KBM-7 (cell line): ENCODE results near the gene ZNF597.

Experiments used
- DNase-seq: peaks from one replicate; pipeline ENCODE4 v3.0.0-alpha.2; 2015
- in situ Hi-C: fragments of 300-500 bp; cut with MboI; formaldehyde crosslinking; loops from 2 replicates; pipeline ENCODE4 v1.14.3; 2020; ENCODE audit warnings: low sequenced_read_pairs, low pct_unique_long_range_greater_than_20kb, mixed read lengths

ZNF597 gene

DNA sequence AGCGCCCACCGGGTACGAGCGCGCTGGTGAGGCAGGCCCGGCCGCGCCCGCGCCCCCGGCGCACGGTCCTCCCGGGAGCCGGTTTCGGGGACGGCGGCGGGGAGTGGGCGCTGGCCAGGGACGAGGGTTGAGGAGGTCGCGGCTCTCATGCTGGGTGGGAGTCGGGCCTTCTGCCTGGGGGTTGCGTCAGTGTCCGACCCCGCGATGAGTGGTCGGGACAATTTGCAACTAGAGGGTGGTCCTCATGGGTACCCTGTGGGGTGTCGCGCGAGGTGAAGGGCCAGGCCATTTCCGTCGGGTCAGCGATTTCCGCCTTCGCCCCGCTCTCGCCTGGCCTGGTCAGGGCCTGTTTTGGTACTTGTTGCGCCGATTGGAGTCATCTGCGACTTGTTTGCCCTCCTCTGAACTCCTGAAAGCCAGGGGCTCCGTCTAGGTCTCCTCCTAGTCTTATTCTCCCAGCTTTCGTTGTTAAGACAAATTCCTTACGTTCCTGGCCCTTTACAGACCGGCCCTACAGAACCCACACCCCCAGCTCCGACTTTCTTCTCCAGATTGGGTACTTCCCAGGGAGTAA is 15.1 kb upstream of the ZNF597 start:
- peak; percentile 23 for DNase-seq
- in situ Hi-C loops = no loop called here

DNA sequence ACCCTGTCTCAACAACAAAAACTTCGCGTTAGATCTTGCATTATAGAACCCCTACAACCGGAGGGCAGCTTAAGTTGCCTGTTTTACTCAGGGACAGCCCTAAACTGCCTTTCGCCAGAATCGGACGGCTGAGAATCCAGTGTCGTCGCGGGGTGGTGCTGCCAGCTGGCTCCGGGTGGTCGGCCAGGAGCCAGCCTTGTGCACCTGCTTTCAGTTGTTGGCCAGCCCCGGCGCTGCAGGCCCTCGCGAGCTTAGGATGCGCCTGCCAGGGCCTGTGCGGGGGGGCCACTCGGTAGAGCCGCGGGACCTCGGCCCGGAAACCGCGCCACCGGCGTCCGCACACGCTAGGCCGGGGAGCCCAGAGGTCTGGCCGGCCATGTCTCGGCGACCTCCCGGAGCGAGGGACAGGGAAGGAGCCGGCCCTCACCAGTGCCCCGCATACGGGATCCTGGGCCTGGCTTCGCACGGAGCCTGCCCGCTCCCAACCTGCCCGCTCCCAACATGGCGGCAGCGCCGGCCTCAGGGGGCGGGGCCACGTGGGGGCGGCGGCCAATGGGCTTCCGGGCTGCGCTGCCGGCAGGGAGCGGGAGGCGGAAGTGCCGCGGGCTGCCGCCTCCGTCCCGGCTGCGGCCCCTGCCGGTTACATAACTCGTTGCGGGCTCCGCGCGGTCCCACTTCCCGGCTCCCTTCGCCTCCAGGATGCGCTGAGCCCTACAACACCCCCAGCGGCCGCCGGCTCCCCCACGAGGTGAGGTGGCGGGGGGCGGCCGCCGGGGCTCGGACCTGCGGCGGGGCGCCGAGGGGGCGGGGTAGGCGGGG is 14.3 kb upstream of the ZNF597 start:
- in situ Hi-C loops = no loop called here
- peak; percentile 93 for DNase-seq

GRCh38 chr16:3454631-3455147 is 11.4 kb upstream of the ZNF597 start:
- in situ Hi-C loops = no loop called here

GRCh38 chr16:3454093-3454492 is 10.8 kb upstream of the ZNF597 start:
- no peak for DNase-seq

More at GRCh38 chr16:3454631-3455147, 11.4 kb upstream of the ZNF597 start:
- DNase-seq = no peak

DNA sequence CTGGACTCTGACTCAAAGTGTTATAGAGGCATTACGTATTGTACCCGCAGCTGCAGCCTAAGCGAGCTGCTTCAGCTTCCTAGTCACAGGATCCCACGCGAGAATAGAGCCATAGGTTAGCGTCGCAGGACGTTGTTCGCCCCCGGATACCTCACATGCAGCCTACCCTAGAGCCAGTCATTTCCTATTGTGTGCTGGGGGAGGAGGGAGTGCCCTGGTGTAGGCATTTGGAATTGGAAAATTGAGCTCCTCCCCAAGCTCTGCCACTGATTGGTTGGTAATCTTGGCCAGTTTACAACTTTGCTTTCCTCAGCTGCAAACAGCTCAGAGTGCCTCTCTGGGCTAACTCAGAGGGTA is 706 bp upstream of the ZNF597 start:
- peak; percentile 74 for DNase-seq
- in situ Hi-C loops = no loop called here

More at GRCh38 chr16:3454093-3454492, 10.8 kb upstream of the ZNF597 start:
- in situ Hi-C loops = no loop called here

GRCh38 chr16:3439637-3440036 is 3.7 kb downstream of the ZNF597 start:
- DNase-seq = no peak

DNA sequence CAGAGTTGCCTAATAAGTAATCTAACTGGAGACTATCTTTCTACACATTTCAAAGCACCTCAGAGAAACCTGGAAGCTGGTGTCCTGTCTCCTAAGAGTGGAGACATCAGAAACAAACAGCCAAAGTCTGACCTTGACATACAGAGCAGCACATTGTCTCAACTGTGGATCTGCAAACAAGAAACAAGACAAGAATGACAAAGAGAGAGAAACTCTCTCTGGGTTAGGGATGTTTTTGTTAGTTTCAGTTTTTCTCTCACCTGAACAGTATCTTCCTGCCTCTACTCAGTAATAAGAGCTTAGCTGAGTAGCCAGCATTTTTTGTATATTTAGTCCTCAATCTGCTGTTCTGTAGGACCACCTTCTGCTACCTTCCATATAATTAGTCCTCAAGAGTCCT is 8.9 kb downstream of the ZNF597 start:
- in situ Hi-C loops = no loop called here
- DNase-seq = no peak

More at GRCh38 chr16:3439637-3440036, 3.7 kb downstream of the ZNF597 start:
- in situ Hi-C loops = no loop called here

DNA sequence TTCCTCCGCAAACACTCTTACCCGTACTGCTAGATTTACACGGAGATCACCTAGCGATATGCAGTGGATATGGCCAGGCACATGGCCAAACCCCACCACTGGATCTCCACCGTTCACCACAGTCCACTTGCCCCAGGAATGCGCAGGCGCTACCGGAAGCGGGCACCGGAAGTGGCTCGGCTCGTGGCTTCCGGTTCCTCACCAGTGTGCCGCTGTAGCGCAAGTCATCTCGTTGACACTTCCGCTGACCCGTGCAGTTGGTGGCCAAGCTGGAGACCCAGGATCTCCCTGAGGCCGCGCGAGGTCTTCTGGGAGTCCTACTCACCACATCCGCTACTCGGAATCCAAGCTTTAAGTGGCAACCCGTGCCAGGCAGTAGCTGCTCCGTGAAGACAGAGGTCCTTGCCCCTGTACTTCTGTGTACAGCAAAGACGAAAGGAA is 11.5 kb downstream of the ZNF597 start:
- in situ Hi-C loops = no loop called here
- DNase-seq = no peak

- in situ Hi-C loops = no loop called here
- DNase-seq = no peak
Observed at GRCh38 chr16:3413730-3414379, 29.4 kb downstream of the ZNF597 start.

- in situ Hi-C loops = no loop called here
- DNase-seq = no peak
Observed at GRCh38 chr16:3408561-3409197, 34.6 kb downstream of the ZNF597 start.

- peak; percentile 30 for DNase-seq
- in situ Hi-C loops = no loop called here
Observed at GRCh38 chr16:3401719-3402397, 41.4 kb downstream of the ZNF597 start.

GRCh38 chr16:3400779-3401688 is 42.3 kb downstream of the ZNF597 start, which contains the start of the genes ZNF174 and ZSCAN32:
TSS of gene ZNF174 (plus strand) at chr16:3401215. CDS start at chr16:3402005, 790 bp downstream.
TSS of gene ZSCAN32 (minus strand) at chr16:3401004. CDS start at chr16:3397557, 3,447 bp downstream.
- DNase-seq = peak; percentile 99

GRCh38 chr16:3400446-3400778 is 42.9 kb downstream of the ZNF597 start:
- in situ Hi-C loops = no loop called here
- DNase-seq = no peak

More at GRCh38 chr16:3400779-3401688, 42.3 kb downstream of the ZNF597 start, which contains the start of the genes ZNF174 and ZSCAN32:
- in situ Hi-C loops = no loop called here

DNA sequence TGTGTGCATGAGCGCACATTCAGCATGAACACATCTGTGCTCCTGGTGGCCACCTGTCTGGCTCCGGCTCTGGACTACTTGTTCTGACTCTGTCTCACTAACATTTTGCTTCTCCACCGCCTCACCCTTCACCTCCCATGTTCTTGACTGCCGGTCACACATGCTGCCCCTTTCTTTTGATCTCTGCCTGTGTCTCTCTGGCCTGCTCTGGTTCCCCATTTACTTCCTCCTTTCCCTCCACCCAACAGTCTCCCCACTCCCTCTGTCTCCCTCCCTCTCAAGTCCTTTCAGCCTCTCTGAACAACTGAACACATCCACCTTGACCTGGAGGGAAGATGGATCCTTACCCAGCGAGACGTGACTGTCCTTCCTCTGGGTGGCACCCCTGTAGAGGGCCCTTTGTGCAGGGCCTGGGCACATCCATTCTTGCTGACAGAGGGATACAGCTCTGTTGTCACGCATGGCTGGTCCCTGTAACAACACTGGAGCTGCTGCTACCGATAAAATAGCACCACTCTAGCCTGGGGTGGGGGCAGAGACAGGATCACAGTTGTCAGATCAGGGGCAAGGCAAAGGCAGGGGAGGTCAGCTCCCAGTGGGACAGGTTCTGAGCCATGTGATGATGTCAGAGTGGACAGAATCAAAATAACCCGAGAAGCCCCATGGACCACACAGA is 53.5 kb downstream of the ZNF597 start:
- in situ Hi-C loops = no loop called here
- peak; percentile 51 for DNase-seq

DNA sequence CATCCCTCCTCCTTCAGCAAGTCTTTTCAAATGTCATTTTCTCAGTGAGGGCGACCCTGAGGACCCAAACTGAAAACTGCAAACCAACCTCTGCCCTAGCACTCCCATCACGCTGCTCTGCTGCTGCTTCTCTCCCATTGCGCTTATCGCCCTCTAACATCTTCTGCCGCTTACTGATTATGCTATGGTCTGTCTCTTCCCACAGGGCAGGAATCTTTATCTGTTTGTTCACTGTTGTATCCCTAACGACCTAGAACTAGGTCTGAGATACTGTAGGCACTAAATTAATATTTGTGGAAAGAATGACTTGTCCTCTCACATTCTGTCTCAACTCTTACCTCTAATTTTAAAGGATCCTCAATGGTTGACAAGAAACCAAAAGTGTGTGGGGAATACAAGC is 55.0 kb downstream of the ZNF597 start:
- no peak for DNase-seq
- in situ Hi-C loops = no loop called here

DNA sequence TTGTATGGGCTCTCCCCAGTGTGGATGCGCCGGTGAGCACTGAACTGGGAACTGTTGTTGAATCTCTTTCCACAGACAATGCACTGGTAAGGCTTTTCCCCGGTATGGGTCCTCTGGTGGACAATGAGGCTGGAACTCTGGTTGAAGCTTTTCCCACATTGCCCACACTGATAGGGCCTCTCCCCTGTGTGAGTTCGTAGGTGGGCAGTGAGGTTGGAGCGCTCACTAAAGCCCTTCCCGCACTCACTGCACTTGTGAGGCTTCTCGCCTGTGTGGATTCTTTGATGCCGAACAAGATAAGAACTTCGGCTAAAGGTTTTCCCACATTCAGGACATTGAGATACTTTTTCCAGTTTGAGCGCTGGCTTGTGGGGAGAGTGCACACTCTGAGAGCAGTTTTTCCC is 60.3 kb downstream of the ZNF597 start:
- DNase-seq = no peak
- in situ Hi-C loops = no loop called here
